Endothelial cell of umbilical vein (primary cell): ENCODE measurements around the gene CDX1. TPM values are rescaled to one million over a fixed set of nuclear protein-coding genes. Genes with fewer than 3 reads are reported as not detected.

ENCODE experiments used
- BruUV-seq: library from RNA; stranded (reverse); fragments of 400-500 nt; replicated peaks from 2 replicates; lab custom pipeline; 2021; lab: Mats Ljungman, UMichigan
- CTCF ChIA-PET: fragments of 300-600, 350-600 bp; sonication (Branson Sonifier 250); formaldehyde crosslinking; loops from one replicate; lab custom pipeline; 2021; ENCODE audit warnings: antibody characterized with exemption, inconsistent platforms; lab: Charles Lee
- POLR2A ChIA-PET: fragments of 300-600, 350-600 bp; sonication (Branson Sonifier 250); formaldehyde crosslinking; loops from one replicate; lab custom pipeline; 2021; ENCODE audit warnings: antibody characterized with exemption, inconsistent platforms; lab: Charles Lee
- DNase-seq: peaks from one replicate; pipeline ENCODE4 v3.0.0-alpha.2; 2011; ENCODE audit warnings: low read depth, low spot score
- FAIRE-seq: peaks from 2 replicates; lab custom pipeline; 2011; peaks lifted over from hg19 to GRCh38; lab: Jason Lieb, UNC
- H2AFZ ChIP-seq: 2 replicates; pipeline ENCODE4 v1.6.0; 2012; ENCODE audit warnings: low read depth, low read length, control low read depth, inconsistent platforms
- H3K27ac ChIP-seq: 2 replicates; pipeline ENCODE4 v1.5.1; 2011; ENCODE audit warnings: low read depth, mild to moderate bottlenecking, control low read depth, low read length, moderate library complexity; ENCODE audit not compliant: insufficient read depth
- H3K27me3 ChIP-seq, 2 experiments: 2 replicates each; pipeline versions ENCODE4 v1.6.0 to v1.6.1; 2011; ENCODE audit warnings: low read length in 2 of 2, mixed read lengths in 1 of 2; ENCODE audit not compliant: control insufficient read depth in 2 of 2, insufficient read depth in 2 of 2
- H3K36me3 ChIP-seq, 2 experiments: 2 replicates in 1 of 2; 3 replicates in 1 of 2; pipeline ENCODE4 v1.5.1; 2011; ENCODE audit warnings: low read length in 2 of 2, mild to moderate bottlenecking in 1 of 2, moderate library complexity in 1 of 2; ENCODE audit not compliant: control insufficient read depth in 2 of 2, insufficient read depth in 2 of 2; ENCODE audit errors: extremely low read depth in 1 of 2
- H3K4me1 ChIP-seq: 3 replicates; pipeline ENCODE4 v1.5.1; 2011; ENCODE audit warnings: mild to moderate bottlenecking, low read length; ENCODE audit not compliant: control insufficient read depth, insufficient read depth; ENCODE audit errors: extremely low read depth
- H3K4me2 ChIP-seq: 2 replicates; pipeline ENCODE4 v1.6.1; 2011; ENCODE audit warnings: low read length, control low read depth, mixed read lengths; ENCODE audit not compliant: insufficient read depth
- H3K4me3 ChIP-seq, 3 experiments: fragments of 200-600 bp in 1 of 3; sonication (generic), shearing (Covaris generic) in 1 of 3; replicated peaks in 1 of 3; 2 replicates each; pipeline ENCODE4 v1.5.1; 2011 to 2016; ENCODE audit warnings: control low read depth in 3 of 3, low read length in 3 of 3, mild to moderate bottlenecking in 2 of 3, inconsistent platforms in 1 of 3, low read depth in 1 of 3, moderate library complexity in 1 of 3; ENCODE audit not compliant: insufficient read depth in 1 of 3
- H3K79me2 ChIP-seq: 2 replicates; pipeline ENCODE4 v1.6.0; 2012; ENCODE audit warnings: low read length, inconsistent platforms; ENCODE audit not compliant: control insufficient read depth, insufficient read depth
- H3K9ac ChIP-seq: replicated peaks from 2 replicates; pipeline ENCODE3; 2011; ENCODE audit warnings: low read length, control low read depth; ENCODE audit not compliant: insufficient read depth; ENCODE audit errors: extremely low read depth
- H3K9me1 ChIP-seq: replicated peaks from 3 replicates; pipeline ENCODE4 v1.6.0; 2011; ENCODE audit warnings: mild to moderate bottlenecking, low read length; ENCODE audit not compliant: control insufficient read depth, insufficient read depth; ENCODE audit errors: extremely low read depth
- H3K9me3 ChIP-seq: replicated peaks from 2 replicates; pipeline ENCODE4 v1.5.1; 2012; ENCODE audit warnings: low read length, inconsistent platforms; ENCODE audit not compliant: control insufficient read depth, insufficient read depth
- H4K20me1 ChIP-seq: replicated peaks from 2 replicates; pipeline ENCODE3; 2011; ENCODE audit warnings: mild to moderate bottlenecking, low read length; ENCODE audit not compliant: control insufficient read depth, insufficient read depth; ENCODE audit errors: extremely low read depth
- FOS ChIP-seq: IDR thresholded peaks from 2 replicates; pipeline ENCODE4 v1.6.1; 2011; ENCODE audit warnings: mild to moderate bottlenecking, low read length, moderate library complexity, borderline replicate concordance; ENCODE audit not compliant: insufficient read depth
- GATA2 ChIP-seq: IDR thresholded peaks from 2 replicates; pipeline ENCODE4 v1.7.0; 2011; ENCODE audit warnings: low read depth, mild to moderate bottlenecking, moderate library complexity, mixed read lengths, low read length; ENCODE audit not compliant: insufficient read length, insufficient read depth
- JUN ChIP-seq: IDR thresholded peaks from 2 replicates; pipeline ENCODE4 v1.6.1; 2011; ENCODE audit warnings: borderline replicate concordance, low read depth; ENCODE audit not compliant: insufficient read length, insufficient read depth
- MYC ChIP-seq: IDR thresholded peaks from one replicate; pipeline ENCODE4 v1.6.1; 2011; ENCODE audit warnings: mild to moderate bottlenecking, low read depth, low read length
- POLR2A ChIP-seq: IDR thresholded peaks from 2 replicates; pipeline ENCODE4 v1.6.1; 2012; ENCODE audit warnings: low read depth, mild to moderate bottlenecking, control low read depth, low read length
- POLR2AphosphoS5 ChIP-seq: IDR thresholded peaks from 2 replicates; pipeline ENCODE4 v1.6.1; 2012; ENCODE audit warnings: low read depth, mild to moderate bottlenecking, control low read depth, low read length, moderate library complexity; ENCODE audit not compliant: insufficient read depth
- dilution Hi-C: fragments of 300-500 bp; cut with MboI; formaldehyde crosslinking; loops from one replicate; pipeline ENCODE4 v1.15.0; 2019; ENCODE audit warnings: low sequenced_read_pairs; ENCODE audit not compliant: extremely low pct_ligation_motif_present
- intact Hi-C: fragments of 100-400 bp; cut with micrococcal nuclease; formaldehyde crosslinking; loops from one replicate; pipeline ENCODE4 v1.10.0; 2022
- polyA plus RNA-seq, 4 experiments: library from polyadenylated mRNA; depleted of rRNA in 3 of 4; stranded (reverse) in 3 of 4; unstranded in 1 of 4; fragments of >200 nt; gene quantifications; 2 replicates each; pipeline versions ENCODE4 v1.2.1 to v1.2.3, GENCODE V29; 2011 to 2012; ENCODE audit warnings: missing spikeins in 1 of 4
- total RNA-seq: library from RNA; stranded (reverse); gene quantifications from 2 replicates; pipeline ENCODE4 v1.2.3, GENCODE V29; 2021
- TF ChIP-seq, protein P1 (sequence below): IDR thresholded peaks from 2 replicates; pipeline ENCODE4 v1.6.1; 2011; ENCODE audit not compliant: insufficient read depth, insufficient read length

The CDX1 gene
- total and polyA plus RNA-seq, 2 donors (not counting 3 experiments of a cell fraction or from before 2014, with no cell fraction given): not detected

DNA sequence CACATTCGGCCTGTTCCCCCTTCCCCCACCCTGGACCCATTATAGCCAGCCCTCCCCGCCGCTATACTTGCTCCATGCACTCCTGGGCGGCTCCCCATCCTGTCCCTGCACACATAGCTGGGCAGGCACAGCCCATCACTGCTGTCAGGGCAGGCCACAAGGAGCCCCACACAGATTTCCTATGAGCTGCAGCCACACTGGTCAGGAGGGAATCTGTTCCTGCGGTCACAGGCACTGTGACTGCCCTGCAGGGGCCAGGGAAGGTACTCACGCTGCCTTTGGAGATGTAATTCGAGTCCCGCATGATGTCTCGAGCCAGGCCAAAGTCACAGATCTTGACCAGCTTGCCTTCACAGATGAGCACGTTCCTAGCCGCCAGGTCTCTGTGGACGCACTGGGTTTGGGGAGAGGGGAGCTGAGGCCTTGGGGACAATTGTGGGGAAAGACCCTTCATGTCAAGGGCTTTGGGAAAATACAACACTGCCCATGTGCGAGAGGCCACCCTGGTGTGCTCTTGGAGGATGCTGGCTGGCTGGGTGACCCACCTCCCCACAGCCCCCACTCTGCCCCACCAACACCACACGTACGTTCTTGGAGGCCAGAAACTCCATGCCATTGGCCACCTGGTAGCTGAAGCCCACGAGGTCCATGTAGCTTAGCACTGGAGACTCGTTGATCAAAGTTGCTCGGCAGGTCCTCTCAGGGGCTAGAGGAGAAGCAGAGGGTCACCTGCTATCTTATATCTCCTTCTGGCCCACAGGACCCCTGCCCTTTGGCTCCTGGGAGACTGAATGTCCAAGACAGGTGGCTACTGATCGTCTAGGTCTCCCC is 45.7 kb upstream of the CDX1 start:
- H3K36me3 ChIP-seq: no peaks in the 10 kb centered on the region

DNA sequence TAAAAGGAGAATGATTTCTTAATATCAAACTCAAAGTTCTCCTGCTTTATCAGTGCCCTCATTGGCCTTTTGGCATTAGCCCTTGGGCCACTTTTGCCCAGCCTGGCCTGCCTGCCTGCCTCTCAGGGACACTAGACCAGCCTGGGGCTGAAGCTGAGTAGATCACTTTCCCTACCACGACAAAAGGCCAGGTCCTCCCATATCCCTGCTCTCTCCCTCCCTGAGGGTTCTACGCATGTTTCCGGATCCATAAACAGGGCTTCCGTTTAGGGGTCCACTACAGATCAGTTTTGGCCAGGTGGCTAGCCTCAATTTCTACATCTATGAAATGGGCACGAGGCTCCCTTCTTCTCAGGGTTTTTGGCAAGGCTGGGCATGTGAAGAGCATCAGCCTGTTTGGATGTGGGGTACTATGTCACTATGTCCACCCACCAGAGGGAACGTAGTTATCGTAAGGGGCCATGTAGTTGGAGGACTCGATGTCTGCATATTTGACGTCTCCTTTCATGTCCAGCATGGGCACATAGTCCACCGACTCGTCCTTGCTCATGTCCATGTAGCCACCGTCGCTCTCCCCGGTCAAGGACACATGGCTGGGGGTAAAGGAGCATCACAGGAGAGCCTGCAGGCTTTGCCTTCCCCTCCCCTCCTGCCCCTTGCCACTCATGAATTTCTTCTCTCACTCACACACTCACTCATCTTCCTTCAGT is 45.0 kb upstream of the CDX1 start:
- no peaks in the 10 kb centered on the region for H3K79me2 ChIP-seq
- no peak for TF ChIP-seq FOS
- TF ChIP-seq JUN: no peak
- no peak for TF ChIP-seq POLR2AphosphoS5
- TF ChIP-seq GATA2: no peak
- TF ChIP-seq POLR2A: no peak
- TF ChIP-seq, protein P1, sequence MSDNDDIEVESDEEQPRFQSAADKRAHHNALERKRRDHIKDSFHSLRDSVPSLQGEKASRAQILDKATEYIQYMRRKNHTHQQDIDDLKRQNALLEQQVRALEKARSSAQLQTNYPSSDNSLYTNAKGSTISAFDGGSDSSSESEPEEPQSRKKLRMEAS: no peak
- H3K4me1 ChIP-seq: peaks cover 9% of the 10 kb centered on the region
- H3K9me1 ChIP-seq: no peaks in the 10 kb centered on the region
- H4K20me1 ChIP-seq: no peaks in the 10 kb centered on the region
- H3K27ac ChIP-seq: no peak overlapping the region
- no peaks in the 10 kb centered on the region for H3K27me3 ChIP-seq
- no peak overlapping the region for H3K9ac ChIP-seq
- H3K4me2 ChIP-seq: no peak overlapping the region
- FAIRE-seq: no peak
- H3K4me3 ChIP-seq: no peak overlapping the region
- no peak overlapping the region for H2AFZ ChIP-seq
- no TSS peak for BruUV-seq
- ChIA-PET CTCF (interaction anchor here (1.1 to 1.6 kb wide), 3 partner anchors 10 to 288 kb away, joined by 3 to 6 read pairs (median 5); no protein-coding TSS in a partner anchor), POLR2A (no interaction called here)
- H3K36me3 ChIP-seq: no peaks in the 10 kb centered on the region
- dilution Hi-C loops (no loop called here), intact Hi-C loops (no loop called here)
- no peak for DNase-seq
- no peaks in the 10 kb centered on the region for H3K9me3 ChIP-seq

More for the DNA sequence above, 45.7 kb upstream of the CDX1 start:
- BruUV-seq: no TSS peak
- Histone ChIP-seq H3K4me2 (no peak overlapping the region), H3K4me3 (no peak overlapping the region), H4K20me1 (no peaks in the 10 kb centered on the region), H3K9me3 (no peaks in the 10 kb centered on the region), H3K4me1 (peaks cover 9% of the 10 kb centered on the region), H3K9ac (no peak overlapping the region), H3K27me3 (no peaks in the 10 kb centered on the region), H2AFZ (no peak overlapping the region), H3K27ac (no peak overlapping the region), H3K9me1 (no peaks in the 10 kb centered on the region), H3K79me2 (no peaks in the 10 kb centered on the region)
- CTCF ChIA-PET: interaction anchor here (1.1 to 1.6 kb wide), 2 partner anchors 9 to 287 kb away, joined by 3 to 5 read pairs; no protein-coding TSS in a partner anchor
- dilution Hi-C loops (no loop called here), intact Hi-C loops (no loop called here)
- POLR2A ChIA-PET: no interaction called here
- TF ChIP-seq MYC (no peak), JUN (no peak)
- TF ChIP-seq, protein P1: no peak
- FAIRE-seq: no peak
- DNase-seq: no peak
